Stimulated activated CD8-positive, alpha-beta memory T cell treated with anti-CD3 and anti-CD28 coated beads, Interleukin-2, amount 100 ng/mL, for 48 hours (primary cell): ENCODE measurements around the gene MAS1.
"Not testable (repeated sequence)": the region's sequence is repeated elsewhere in the genome, so short reads cannot be mapped to it uniquely, and the experiment has no call there.

Experiments used
- DNase-seq, 2 donors: peaks; one replicate each; pipeline ENCODE4 v3.0.0-alpha.2; 2020; ENCODE audit warnings: low read depth in 2 of 2

The MAS1 gene

DNA sequence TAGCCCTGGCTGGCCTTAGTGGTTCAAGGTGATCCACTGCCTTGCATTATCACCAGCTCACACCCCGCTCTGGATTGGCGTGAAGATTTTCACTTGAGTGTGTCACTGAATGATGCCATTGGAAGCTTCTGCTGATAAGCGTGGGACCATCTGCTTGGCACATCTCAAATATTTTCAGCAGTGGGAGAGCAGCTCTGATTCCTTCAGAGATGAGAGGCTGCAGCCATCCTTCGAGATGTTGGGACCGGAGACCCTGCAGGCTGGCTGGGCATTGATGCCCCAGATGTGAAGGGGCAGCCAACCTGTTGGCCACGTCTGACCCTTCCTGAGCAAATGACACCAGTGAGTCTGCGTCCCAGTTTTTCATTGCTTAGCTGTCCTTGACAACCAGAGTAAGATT lies at the start of gene MAS1:
Gene MAS1, plus strand, starts transcription at position 197 of the 400 bp plus-strand sequence. CDS start 15,968 bp downstream, outside the sequence.
- DNase-seq, result no peak

DNA sequence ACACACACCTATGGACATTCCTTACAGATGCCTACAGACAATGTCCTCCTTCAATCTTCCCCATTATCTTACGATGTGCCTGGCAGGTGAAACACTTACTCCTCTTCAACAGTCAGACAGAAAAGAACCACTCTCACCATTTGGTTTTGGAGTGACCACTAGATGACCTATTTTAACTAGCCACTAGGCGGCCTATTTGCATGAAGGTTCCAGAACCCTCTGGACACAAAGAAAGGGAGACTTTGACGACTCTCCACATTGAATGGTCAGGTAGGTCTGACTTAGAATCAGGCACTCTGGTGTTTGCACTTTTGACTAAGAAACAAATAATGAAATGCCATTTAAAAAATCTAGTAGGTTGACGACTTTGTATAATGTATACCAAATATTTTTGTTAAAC lies 48.8 kb upstream of the MAS1 start:
- no peak for DNase-seq

DNA sequence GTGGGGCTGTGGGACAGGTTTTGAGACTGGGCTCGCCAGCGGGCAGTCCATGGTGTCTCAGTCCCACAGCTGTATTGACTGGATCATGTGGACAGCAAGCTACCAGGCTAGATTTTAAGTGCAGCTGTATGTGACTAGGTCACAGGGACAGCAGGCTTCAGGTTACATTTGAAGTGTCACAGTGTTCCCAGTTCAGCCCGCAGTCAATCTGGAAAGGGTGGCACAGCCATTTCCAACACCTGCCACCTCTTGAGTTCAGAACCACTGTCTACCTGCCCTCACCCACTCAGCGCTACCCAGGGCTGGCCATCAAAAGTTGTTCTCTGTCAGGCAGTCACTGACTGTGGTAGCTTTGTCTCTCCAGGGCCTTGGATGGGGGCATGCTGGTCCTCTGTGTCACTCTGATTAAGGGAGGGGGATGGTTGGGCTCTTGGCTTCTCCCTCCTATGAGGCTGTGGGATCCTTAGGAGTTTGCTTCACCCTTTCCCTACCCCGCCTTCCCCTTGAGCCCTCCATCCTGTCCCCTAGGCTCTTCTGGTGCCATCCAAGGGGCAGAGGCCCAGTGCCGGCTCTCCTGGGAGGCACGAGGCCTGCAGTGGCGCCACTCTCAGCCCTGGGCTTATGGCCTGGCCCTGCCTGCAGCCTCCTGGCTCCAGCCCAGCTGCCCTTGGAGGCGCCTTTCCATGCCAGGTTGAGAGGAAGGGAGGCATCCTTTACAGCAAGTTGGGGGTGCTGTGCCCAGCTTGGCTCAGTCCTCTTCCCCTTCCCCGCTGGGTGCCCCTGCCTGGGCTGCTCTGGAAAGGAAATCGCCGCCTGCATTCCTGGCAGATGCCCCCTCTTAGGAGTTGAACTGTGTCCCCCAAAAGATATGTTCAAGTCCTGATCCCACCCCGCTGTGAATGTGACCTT lies 45.8 kb upstream of the MAS1 start:
- DNase-seq, result no peak

DNA sequence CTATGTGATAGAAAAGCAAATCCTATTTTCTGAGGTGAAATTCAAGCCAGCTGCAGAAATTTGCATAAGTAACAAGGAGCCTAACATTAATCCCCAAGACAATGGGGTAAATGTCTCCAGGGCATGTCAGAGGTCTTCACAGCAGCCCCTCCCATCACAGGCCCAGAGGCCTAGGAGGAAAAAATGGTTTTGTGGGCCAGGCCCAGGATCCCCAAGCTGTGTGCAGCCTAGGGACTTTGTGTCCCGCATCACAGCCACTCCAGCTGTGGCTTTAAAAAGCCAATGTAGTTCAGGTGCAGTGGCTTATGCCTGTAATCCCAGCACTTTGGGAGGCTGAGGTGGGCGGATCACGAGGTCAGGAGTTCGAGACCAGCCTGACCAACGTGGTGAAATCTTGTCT lies 42.2 kb upstream of the MAS1 start:
- not testable (repeated sequence) for DNase-seq

DNA sequence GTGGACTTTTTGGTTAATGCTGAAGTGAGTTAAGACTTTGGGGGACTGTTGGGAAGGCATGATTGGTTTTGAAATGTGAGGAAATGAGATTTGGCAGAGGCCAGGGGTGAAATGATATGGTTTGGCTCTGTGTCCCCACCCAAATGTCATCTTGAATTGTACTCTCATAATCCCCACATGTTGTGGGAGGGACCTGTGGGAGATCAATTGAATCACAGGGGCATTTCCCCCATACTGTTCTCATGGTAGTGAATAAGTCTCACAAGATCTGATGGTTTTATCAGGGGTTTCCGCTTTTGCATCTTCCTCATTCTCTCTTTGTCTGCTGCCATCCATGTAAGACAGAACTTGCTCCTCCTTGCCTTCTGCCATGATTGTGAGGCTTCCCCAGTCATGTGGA lies 40.9 kb upstream of the MAS1 start:
- DNase-seq, result not testable (repeated sequence)

DNA sequence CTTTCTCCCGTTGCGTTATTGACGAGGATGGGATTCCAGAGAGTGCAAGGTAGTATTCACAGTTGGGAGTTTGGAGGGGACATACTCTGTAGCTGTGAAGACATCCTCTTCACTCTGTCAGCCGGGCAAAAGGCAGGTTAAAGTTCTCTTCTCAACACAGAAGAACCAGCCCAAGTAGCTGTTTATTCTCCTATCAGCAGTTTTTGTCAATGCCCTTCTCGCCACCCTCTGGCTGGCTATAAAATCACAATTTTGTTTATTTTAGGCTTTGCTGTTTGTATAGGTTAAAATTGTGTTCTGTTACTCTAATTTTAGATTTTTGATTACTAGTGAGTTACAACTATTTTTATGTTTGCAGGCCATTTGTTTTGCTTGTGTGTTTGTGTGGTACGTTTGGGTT lies 37.9 kb upstream of the MAS1 start:
- no peak for DNase-seq

DNA sequence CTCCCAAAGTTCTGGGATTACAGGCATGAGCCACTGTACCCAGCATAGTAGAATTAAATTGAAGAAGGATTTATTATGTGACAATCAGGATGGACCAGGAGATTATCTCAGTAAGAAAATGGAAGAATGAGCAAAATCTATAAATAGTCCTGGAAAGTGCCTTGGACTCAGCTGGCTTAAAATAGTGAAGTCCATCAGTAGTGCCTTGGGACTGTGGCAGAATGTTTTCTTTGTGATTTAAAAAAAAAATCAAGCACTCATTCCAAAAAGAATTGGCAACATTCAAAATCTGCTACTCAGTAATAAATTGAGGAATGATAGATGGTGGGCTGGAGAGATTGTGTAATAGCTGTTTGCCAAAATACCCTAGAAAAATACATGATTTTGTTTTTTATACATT lies 37.0 kb upstream of the MAS1 start:
- DNase-seq, result no peak

DNA sequence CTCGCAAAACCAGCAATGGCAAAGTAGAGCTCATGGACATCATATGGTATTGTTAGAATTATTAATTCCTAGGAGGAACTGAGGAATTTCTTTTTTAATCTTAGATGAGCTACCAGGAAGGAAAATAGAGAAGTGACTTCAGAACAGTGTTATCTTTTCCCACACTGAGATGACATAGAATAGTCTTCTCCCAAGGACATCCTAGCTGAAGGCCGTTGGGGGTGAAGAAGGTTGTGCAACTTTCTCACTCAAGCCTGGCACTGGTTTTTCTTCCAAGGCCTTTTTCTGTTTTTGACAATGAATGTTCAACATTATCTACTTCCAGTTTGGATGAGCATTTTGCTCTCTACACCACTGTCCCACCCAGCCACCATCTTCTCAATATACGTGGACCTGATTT lies 35.8 kb upstream of the MAS1 start:
- DNase-seq, result no peak

DNA sequence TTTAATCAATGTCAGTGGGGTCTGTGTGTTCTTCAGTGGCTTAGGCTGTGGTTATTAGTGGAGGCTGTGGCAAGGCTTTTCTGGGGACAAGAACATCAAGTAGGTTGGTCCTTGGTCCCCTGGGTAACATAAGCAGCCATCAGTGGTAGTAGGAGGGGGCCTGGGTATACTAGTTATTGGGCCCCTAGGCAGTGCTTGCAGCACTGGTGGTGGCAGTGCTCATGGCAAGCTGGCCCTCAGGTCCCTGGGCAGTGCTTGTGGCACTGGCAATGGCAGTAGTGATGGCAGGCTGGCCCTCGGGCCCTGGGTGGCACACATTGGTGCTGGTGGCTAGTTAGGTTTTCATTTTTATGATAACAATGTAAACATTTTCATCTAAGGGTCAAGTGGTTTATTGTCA lies 32.5 kb upstream of the MAS1 start:
- DNase-seq, result no peak

DNA sequence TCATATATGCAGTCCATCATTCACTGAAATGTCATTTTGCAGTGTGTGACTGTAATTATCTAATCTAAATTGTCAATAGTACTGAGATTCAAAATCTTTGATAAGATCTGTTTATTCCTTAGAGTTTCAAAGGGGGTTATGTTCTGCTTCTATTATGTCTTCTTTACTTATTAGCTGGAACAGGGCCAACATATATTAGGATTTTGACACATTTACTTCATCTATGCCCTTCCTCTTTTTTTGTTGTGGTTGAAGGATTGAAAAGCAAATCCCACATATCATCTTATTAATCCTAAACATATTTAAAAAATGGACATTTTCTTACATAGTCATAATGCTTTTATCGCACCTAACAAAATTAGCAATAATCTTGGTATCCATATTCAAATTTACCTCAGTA lies 30.3 kb upstream of the MAS1 start:
- DNase-seq, result no peak

DNA sequence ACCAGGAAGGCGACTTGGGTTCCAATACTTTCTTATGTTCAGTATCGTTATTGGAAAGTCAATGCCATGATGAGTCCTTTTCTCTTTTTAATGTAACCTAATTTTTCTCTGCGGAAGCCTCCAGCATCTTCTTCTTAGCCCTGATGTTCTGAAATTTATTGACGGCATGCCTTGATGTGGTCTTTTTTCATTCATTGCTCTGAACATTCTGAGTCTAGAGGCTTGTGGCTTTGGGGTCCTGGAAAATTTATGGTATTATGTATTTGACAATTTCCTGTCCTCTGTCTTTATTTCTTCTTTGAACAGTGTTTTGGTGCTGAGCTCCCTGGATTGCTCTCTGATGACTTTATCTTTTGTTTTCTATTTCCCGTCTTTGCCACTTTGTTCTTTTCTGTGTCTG lies 28.7 kb upstream of the MAS1 start:
- no peak for DNase-seq

DNA sequence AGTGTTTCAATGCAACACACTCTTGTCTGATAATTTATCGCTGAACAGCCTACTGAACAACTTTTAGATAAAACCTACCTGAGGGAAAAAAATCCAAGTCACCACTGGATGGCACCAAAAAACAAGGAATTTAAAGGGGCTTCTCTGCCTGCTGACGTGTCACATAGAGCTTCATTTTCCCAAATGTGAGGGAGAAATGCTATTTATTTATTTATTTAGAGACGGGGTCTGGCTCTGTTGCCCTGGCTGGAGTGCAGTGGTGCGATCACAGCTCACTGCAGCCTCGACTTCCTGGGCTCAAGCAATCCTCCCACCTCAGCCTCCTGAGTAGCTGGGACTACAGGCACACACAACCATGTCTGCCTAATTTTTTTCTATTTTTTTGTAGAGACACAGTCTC lies 27.4 kb upstream of the MAS1 start:
- not testable (repeated sequence) for DNase-seq

DNA sequence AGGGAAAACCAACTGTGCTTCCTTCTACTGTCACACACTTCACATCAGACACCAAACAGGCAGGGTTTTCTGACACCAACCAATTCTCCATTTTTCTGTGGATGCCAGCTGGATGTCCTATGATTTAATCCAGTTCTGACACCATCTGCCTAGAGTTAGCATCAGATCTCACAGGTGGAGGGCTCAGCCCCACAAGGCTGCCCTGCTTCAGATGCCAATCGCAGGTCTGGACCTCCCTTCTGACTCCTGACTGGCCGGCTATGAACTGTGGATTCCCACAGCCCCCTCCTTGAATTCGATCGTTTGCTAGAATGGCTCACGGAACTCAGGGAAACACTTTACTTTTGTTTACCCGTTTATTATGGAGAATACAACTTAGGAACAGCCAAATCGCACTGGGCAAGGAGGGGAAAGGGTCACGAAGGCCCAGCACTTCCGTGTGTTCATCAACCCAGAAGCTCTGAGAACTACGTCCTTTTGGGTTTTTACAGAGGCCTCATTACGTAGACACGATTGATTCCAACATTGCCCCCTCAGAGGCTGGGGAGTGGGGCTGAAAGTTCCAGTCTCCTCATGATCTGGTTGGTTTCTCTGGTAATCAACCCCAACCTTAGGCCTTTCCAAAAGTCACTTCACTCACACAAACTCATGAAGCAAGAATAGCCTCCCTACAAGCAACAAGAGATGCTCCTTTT lies 25.4 kb upstream of the MAS1 start:
- no peak for DNase-seq

DNA sequence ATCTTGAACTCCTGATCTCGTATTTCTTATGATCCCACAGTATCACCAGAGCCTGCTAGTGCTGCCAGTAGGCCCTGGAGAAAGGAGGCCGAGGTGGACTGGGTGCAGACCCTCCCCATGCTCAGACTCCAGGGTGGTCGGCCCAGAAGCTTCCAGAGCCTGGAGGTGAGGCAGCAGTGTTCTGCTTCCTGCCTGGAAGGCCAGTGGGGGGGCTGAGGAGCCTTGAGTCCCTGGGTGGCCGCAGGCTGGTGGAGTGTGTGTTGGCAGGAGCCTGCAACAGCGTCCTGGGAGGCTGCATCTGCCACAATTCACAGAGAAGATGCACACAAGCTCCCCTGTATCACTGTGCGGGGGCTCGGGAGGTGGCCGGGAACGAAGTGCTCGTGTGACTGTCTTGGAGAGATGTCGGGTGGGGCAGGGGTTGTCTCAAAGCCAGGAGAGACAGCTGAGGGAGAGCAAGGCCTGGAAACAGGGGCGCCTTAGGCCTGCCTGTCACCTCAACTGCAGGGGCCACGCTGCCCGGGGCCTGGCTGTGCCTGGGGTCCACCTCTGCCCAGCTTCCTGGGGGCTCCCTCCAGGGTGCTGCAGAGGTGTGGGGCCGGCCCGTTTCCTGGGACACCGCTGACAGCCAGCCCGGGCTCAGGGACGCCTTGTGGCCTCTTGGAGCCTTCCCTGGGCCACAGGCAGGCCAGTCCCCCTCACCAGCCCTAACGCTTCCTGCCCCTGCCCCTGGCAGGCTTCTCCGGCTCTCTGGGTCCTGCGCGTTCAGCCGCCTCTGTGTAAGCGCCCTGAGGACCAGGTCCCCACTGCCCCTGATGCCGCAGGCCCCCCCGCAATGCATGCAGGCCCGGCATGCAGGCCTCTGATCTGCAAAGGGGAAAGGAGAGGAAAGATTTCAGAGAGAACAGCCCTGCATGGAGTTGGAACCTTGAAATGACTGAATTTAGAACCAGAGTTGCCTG lies 24.2 kb upstream of the MAS1 start:
- DNase-seq, result no peak

DNA sequence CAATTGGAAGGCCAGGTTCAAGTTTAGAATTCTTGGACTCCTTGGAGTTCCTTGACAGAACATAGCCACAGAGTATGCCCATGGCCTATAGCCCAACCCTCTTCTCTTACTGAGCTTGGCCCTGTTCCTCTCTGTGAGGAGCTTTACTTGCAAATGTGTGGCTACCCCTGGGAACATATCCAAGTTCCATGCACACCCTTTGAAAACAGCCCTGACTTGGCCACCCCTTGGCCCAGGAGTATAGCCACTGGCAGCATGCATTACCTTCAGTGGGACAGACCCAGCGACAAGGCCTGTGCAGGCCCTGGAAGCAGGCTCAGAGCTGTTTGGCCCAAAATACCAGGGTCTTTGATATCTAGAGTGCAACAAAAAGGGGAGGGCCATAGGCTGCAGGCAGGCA lies 19.5 kb upstream of the MAS1 start:
- no peak for DNase-seq

DNA sequence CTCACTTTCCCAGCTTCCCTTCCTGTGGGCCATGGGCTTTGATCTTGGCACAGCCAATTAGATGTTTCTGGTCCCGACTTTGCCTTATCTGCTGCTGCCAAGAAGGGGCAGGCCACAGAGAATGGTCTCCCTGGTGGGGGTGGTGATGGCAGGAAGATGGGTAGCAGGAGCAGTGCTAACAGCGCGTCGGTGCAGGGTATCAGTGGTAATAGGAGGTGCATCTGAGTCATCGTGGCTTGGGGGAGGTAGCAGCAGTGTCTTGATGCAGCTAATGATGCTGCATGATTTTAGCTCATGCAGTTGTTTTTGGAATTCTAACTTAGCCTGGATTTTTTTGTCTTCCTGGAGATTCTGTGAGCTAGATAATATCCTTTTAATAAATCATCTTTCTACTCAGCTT lies 18.9 kb upstream of the MAS1 start:
- DNase-seq, result peak in 1 of 2 donors; percentile 7

DNA sequence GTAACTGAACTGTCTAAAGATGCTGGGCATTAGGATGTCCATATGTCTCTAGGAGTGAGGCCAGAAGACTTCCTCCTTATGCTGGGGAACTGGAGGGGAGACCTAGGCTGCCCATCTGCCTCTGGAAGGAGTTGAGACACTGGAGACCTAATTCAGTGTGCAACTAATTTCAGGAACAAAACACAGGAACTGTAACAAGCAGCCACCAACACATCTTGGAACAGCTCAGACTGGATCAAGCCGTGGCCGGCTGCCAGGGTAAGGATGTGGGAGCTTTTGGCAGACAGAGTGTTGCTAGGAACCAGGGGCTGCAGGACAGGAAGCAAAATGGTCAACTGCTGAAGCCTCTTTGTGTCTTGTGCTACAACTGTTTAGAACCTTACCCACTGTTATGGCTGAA lies 16.4 kb upstream of the MAS1 start:
- no peak for DNase-seq

DNA sequence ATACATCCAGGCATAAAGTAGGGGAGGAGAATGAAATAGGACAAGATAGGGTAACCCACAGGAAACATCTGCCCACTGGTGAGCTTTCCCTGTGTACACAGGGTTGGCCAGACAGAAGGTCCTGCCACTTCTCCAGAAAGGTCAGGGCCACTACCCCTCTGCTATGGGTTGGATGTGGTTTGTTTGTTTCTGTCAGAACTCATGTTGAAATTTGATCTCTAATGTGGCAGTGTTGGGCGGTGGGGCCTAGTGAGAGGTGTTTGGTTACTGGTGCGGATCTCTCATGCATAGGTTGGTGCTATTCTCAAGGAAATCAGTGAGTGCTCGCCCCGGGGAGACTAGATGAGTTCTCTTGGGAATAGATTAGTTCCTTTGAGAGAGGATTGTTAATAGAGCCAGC lies 15.6 kb upstream of the MAS1 start:
- DNase-seq, result no peak

DNA sequence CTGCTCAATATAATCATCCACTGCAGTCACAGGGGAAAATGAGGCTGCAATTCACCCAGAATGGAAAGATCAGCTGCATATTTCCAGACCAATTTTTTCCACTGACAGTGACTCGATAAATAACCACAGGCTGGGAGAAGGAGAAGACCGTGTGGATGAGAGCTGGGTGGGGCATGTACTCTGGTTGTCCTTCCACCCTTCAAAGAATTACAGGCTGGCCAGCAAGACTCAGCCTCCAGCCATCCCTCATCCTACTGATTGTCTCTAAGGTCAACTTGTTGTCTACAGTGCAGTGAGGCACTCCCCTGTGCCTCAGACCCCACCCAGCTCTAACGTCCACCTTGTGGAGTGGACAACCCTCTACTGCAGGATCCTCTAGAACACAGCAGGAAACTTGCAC lies 14.5 kb upstream of the MAS1 start:
- no peak for DNase-seq

DNA sequence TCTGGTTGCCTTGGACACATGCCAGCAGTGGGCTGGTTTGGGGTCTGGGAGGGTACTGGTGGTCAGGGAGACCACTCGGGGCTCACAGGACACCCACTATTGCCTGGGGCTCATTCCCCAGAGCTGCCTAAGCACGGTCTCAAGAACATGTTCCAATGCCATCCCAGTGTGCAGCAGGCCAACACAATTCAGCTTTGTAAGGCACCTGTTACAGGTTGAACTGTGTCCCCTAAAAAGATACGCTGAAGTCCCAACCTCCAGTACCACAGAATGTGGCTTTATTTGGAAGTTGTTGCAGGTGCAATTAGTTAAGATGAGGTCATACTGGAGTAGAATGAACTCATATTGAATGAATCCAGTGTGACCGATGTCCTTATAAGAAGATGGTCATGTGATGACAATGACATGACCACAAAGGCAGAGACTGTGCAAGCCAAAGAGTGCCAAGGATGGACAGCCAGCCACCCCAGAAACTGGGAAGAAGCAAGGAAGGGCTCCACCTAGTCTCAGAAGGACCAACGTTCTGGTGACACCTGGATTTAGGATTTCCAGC lies 13.5 kb upstream of the MAS1 start:
- no peak for DNase-seq

DNA sequence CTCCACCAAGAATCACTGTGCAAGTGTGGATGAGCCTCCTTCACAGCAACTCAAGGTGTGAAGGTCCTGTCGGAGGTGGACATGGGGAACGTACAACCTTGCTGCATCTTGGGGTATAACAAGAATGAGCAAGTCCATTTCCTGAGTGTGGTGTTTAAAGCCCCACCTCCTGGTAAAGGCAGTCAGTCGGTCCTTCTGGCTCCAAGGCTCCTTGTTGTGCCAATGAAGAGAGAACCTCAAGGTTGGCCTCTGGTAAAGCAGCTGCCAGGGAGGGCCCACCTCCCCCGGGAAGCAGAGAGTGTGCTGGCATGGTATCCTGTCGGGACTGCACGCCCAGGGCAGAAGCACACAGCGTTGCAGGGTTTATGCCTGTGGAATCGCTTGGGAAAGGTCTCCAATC lies 12.4 kb upstream of the MAS1 start:
- no peak for DNase-seq

DNA sequence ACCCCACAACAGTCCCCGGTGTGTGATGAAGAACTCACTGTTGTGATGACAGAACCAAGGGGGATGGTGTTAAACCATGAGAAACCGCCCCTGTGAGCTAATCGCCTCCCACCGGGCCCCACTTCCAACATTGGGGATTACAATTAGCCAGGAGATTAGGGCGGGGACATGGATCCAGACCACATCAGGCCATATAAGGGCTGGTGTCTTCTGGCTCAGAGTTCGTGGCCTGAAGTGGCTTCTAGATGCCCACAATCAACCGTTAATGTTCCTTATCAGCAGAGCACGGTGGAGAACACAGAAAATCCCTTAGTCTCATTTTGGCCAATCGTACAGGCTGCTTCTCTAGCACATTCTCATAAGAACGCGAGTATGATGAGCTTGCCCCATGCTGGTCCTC lies 10.9 kb upstream of the MAS1 start:
- no peak for DNase-seq
